GDM1 (cell line): ENCODE results near the gene EPN1.
A peak's percentile ranks its signal among the peaks of the same experiment; 100 is the strongest.

Experiments
- DNase-seq: peaks from one replicate; lab custom pipeline; 2025; lab: John Stamatoyannopoulos, UW

EPN1 gene

GRCh38 chr19:55646889-55647731 lies 27.9 kb upstream of the EPN1 start:
- no peak for DNase-seq

- DNase-seq = peak; percentile 67
Observed at GRCh38 chr19:55647732-55648584, 27.1 kb upstream of the EPN1 start, which contains the start of gene CCDC106. Gene CCDC106 (plus strand): TSS chr19:55648212. CDS start chr19:55649047, 835 bp downstream.

- no peak for DNase-seq
Observed at GRCh38 chr19:55648585-55649267, 26.3 kb upstream of the EPN1 start.

GRCh38 chr19:55649268-55650125 lies 25.5 kb upstream of the EPN1 start:
- DNase-seq = no peak

GRCh38 chr19:55650126-55650557 lies 24.9 kb upstream of the EPN1 start:
- DNase-seq = no peak

GRCh38 chr19:55650602-55651230 lies 24.3 kb upstream of the EPN1 start:
- DNase-seq = no peak

- no peak for DNase-seq
Observed at GRCh38 chr19:55651236-55651635, 23.8 kb upstream of the EPN1 start.

DNA sequence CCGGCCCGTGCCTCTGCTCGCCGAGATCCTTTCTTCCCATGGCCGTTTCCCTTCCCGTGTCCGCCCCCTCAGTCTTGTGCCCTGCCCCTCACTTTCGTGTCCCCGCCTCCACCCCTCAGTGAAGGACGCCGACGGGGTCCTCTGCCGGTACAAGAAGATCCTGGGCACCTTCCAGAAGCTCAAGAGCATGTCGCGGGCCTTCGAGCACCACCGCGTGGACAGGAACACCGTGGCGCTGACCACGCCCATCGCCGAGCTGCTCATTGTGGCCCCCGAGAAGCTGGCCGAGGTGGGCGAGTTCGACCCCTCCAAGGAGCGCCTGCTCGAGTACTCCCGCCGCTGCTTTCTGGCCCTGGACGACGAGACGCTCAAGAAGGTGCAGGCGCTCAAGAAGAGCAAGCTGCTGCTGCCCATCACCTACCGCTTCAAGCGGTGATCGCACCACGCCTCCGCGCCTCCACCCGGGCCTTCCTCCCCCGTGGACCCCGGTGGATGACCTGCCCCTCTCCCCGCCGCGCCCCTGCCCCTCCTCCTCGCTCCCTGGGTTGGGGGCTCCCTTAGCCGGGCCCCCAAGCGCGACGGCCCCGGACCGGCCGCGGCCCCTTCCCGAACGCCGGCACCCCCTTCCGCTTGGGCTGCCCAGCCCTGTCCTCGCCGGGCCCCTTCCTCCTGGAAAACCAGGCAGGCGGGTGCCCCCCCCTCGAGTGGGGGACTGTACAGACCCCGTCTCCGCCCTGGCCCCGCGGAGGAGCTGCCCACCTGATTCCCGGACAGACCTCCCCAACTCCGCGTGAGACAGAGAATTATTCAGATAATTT lies 22.5 kb upstream of the EPN1 start:
- no peak for DNase-seq

DNA sequence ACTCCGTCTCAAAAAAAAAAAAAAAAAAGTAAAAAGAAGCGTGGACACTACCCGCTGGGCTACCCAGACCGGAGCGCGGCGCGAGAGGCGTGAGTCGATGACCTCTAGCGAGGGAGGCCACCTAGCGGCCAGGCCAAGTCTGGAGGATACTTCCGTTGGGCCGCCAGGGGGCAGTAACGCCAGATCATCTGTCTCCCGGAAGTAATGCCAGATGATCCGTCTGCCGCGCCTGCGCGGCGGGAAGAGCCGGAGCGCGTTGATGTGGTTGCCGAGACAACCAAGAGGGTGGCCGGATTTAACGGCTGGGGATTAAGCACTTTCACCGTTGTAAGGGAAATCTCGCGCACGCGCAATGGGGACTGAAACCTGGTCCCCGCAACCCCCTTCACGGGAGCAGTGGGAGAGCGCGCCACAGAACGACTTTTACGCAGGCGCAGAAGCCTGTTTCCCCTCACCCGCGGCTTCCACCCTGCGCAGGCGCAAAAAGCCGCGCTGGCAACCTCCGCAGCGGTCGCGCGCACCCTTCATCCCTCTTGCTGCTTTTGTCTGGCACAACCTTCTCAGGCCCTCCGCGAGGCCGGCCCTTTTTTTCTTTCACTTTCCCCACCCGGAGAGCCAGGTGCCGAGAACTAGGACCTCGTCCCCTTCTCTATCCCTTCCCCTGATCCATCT lies 21.2 kb upstream of the EPN1 start:
- DNase-seq = peak; percentile 96

- peak; percentile 98 for DNase-seq
Observed at GRCh38 chr19:55654323-55654867, 20.6 kb upstream of the EPN1 start.

GRCh38 chr19:55654868-55655647 lies 20.0 kb upstream of the EPN1 start, which contains the start of gene U2AF2:
Gene U2AF2 (plus strand): TSS chr19:55655035. CDS start chr19:55655105, 70 bp downstream.
- DNase-seq = peak; percentile 91

DNA sequence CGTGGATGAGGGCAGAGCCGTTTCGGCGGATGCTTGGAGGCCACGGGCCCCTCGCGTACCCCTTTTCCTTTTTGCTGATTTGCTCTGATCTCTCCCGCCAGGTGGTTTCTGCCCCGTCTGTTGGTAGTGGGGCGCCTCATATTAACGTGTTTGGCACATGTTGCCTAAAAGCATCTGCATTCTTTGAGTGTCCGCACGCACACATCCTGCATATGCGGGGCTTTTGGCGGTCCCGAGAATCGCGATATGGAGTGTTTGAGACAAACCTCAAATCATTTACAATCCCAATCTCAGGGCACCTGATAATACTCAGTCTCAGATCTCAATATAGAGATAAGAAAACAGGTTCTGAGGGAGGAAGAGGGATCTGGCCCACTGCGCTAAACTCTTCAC lies 19.4 kb upstream of the EPN1 start:
- no peak for DNase-seq

GRCh38 chr19:55656552-55656951 lies 18.5 kb upstream of the EPN1 start:
- no peak for DNase-seq

- DNase-seq = no peak
Observed at GRCh38 chr19:55656988-55657747, 17.9 kb upstream of the EPN1 start.

DNA sequence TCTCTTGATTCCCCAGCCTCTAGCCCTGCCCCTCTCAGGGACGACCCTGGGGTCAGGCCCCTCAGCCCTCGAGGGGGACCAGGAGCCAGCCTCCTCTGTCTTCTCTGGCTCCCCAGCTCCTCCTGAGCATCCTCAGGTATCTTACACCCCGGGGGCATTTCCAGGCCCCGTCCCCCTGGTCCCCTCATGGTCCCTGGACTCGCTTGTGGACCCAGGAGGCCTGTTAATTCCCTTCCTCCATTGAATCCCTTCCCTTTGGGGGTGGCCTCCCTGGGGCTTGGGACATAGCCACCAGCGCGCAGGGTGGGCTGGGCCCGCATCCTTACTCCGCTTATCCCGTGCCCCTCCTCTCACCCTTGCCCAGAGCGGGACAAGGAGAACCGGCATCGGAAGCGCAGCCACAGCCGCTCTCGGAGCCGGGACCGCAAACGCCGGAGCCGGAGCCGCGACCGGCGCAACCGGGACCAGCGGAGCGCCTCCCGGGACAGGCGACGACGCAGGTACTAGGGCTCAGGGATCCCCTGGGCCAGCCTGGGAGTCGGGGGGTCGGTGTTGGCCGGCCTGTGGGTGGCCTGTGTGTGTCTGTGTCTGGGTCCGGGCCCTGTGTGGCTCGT lies 16.1 kb upstream of the EPN1 start:
- no peak for DNase-seq

GRCh38 chr19:55659822-55660221 lies 15.2 kb upstream of the EPN1 start:
- DNase-seq = no peak

- DNase-seq = no peak
Observed at GRCh38 chr19:55660404-55660803, 14.6 kb upstream of the EPN1 start.
